ENCODE measurements around the gene DPYSL3.

DPYSL3 gene

DNA sequence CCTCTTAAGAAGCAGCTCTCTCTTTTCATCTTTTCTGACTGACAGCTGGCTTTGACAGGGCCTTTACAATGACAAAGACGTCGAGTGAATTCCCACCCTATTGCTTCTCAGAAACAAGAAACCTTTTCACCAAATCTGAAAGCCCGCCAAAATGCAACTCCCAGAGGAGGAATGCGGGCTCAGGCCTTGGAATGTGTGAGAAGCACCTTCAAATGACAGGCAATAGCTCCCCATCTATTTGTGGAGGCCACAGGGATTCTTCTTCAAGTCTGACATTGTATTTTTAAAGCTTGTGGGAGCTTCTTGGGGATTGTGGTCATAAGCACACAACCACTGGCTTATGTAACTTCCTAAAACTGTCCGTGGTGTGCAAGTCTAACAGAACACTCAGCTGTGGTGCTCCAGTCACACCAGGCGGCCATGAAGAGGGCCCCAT lies 72.7 kb downstream of the DPYSL3 start:
- DNase-seq (ENCODE audit: low read depth): no peak

DNA sequence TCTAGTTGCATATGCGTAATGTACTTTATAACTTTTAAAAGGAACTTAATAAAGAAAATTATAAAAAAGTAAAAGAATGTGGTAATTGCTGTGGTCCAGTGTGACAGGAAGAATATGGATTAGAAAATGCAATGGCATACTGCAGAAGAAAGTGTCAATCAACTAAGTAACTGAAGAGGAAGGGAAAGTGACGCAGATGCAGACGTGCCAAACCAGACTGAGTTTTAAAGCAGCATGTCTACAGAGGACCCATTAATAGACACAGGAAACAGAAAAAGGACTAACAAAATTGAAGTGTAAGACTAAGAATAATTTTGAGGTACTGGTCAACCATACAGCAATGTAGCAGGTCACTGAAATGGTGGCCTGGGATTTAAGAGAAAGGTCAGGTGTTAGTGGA lies 73.3 kb downstream of the DPYSL3 start:
- DNase-seq (ENCODE audit: low read depth): no peak

DNA sequence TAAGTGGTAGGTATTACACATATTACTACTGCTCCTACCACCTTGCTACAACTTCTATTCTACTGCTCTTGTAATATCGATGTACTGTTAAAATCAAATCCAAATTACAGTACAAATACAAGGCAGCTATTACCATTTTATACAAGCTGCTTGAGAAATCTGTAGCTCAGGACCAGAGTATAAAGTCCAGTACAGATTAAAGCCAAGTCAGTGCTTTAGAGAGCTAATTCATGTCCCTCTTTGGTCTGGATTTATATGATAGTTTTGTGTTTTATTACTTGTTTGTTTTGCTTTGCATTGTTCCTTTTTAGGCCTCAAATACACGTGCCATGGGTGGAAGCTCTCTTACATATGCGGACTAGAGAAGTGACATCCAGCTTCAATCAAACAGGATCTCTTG lies 75.8 kb downstream of the DPYSL3 start:
- DNase-seq (ENCODE audit: low read depth): no peak

DNA sequence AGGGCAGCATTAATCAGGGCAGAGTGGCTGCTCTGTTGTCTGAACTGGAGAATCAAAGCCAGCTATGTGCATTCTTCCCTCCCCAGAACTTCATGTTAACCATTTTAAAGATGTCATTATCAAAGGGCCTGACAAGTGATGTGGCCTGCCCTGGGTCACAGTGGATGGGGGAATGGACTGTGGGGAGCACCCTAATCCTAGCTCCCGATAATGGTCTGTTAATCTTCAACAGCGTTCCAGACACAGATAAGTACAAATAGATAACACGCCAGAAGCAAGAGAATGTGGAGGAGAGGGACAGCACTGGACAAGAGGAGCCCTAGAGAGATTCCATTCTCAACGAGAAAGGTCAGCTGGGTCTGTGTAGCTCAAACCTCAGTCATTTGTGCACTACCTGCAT lies 77.5 kb downstream of the DPYSL3 start:
- no peak for DNase-seq (ENCODE audit: low read depth)

DNA sequence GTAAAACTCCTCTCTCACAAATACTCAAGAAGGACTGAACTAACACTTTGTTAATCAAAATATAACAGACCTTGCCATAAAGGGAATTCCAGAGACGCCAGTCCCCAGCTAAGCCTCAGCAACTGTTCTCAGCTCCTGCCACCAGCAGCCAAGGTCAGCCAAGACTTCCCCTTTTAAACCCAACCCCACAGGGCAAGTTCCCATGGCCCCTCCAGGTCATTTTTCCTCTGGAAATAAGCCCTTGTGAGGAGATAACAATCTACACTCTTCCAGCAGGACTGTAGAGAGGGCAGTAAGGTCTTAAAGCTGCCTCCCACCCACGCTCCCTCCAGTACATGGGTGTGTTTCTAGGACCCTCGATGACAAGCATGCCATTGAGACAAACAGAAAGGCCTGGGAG lies 78.3 kb downstream of the DPYSL3 start:
- no peak for DNase-seq (ENCODE audit: low read depth)

DNA sequence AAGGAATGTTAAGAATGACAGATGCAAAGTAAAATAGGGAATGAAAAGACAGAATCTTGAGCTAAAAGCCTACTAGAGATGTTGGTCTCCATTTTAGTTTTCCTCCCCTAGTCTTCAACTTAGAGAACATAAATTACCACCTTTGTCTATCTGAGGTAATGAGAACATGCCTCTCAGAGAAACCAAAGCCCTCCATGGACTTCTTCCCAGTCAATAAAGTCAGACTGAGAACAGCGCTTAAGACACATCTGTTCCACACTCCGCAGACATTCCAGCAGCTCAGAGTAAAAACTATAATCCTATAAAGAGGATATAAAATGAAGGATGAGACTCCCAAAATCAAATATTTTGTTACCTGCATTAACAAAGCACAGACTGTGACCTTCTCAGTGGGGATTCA lies 79.2 kb downstream of the DPYSL3 start:
- no peak for DNase-seq (ENCODE audit: low read depth)

DNA sequence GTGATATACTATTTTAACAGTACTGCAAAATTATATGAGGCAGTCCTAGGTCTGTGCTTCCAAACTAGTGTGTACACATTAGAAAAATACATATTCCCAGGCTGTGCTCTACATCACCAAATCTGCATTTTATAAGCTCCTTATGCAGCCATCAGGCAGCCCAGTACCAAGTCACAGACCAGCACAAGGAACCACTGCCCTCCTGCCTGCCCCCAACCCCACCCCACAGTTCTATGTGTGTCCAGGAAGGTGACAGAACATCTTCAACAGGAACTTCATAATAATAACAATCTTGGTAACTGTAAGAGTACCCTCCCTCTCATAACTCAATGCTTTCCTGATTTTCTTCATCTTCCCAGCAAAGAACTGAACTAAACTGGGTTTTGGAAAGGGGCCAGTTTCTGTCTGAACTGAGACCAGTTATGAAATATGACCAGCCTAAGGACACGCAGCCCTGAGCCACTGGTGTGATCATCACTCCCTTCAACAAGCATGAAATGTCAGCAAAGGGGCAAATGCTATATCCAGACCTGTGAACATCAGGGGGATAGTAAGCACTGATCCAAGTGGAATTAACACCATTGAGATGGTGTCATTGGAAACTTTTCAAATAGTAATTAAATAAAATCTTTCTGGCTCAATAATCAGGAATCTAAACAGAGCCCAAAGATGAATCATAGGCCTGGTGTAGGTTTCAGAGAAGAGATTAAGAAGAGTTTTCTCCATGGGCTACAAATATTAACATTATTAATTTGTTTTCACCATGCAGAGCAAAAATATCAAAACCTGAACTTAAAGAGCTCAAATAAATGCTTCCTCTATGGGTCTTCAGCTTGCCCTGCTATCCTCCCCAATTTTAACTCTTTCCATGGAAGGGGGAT lies 82.1 kb downstream of the DPYSL3 start:
- no peak for DNase-seq (ENCODE audit: low read depth)

DNA sequence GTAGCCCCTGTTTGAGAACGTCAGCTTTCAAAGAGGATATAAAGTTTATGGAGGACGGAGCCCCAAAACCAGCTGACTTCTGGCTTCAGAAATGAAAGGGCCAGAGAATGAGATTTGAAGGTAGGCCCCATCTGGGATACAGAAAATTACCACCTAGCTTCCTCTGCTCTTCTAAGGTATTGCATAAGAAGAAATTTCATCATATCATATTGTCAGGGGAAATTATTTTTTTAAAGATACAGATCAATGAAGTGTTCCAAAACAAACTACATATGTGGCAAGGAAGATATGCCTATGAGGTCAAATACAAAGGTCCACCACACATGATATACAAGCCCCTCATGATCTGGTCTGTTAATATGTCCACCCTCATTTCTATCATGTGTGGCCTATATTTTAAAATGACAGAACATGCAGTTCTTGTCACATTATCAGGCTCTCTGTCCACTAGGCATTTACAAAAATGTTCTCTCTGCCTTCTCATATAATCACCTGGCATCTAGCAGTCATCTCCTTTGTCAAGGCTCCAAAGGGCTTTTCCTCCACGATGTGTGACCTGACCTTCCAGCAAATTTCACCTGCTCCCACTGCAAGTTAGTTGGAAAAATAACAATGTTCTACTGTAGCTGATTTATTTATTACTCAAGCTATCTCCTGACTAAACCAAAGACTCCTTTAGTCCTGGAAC lies 83.1 kb downstream of the DPYSL3 start:
- no peak for DNase-seq (ENCODE audit: low read depth)

DNA sequence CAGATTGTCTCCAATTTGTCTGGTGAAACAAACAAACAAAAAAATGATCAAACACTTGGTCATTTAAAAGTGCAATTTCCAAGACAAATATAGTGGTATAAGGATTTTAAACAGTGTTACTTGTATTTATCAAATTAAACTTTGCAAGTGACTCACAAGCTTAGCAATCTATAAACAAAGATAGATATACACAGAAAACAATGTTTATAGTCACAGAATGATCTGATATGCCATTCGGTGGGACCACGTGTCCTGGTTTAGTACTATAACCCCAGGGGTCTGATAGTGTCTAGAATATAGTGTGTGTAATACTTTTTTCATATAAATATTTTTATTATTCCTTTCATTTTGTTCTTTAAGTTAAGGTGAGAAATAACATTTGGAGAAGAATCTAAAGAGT lies 91.3 kb downstream of the DPYSL3 start:
- no peak for DNase-seq (ENCODE audit: low read depth)

DNA sequence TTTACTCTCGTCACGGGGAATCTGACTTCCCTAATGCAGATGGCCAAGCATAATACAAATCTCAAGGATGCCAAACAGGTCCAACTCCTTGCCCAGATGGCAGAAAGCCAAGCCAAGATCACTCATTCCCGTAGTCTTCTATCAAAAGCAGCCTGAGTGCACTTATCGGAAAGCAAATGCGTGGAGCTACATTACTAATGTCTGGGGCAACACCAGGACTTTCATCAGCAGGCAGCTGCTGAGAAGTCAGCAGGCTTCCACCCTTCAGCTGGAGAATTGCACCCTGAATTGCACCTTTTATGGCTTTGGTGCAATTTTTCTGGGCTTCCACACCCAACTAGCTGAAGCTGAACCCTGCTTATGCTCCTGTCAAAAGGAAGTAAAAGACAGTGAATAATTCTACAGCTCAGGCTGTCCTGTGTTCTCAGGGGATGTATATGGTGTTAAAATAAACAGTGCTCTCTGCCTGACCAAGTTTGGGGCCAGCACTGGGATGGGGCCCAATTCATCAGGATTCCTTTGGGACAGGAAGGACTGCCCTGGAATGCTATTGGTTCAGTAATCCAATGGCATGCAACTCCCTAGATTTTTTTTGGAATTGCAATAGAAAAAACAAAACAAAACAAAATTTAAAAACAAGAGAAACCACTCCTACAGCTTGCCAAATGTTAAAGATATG lies 92.6 kb downstream of the DPYSL3 start:
- DNase-seq (ENCODE audit: low read depth): no peak

DNA sequence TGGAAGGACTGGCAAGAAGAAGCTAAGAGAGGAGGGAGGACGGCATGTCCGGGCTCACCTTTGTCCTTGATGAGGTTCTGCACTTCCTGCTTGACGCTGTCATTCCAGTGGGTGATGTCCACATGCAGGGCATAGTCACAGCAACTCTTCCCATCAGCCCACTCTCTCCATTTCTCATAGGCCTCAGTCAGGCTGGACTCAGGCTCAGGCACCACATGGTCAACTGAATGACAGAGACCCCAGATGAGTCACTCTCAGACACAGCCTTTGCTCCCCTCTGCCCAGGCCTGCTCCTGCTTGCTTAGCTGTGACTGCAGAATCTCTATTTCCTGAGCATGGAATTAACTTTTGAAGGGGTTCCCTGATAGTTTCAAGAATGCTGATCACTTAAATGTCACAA lies 94.2 kb downstream of the DPYSL3 start:
- no peak for DNase-seq (ENCODE audit: low read depth)

DNA sequence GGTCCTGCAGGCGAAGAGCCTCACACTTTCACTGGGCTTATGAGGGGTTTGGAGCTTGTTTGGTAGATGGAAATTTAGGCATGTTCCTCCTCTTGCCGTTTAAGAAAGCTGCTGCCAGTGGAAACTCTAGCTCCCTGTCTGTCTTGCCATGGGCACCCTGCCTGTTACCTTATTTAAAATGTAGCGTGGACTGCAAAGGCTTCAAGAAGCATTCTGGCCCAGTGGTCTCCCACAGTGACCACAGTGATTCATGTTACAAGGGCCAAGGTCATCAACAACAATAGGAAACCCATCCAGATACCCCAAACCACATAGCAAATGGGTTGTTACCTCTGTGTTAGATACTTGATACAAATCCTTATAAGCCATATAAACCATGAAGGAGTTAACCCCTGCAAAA lies 96.6 kb downstream of the DPYSL3 start:
- DNase-seq (ENCODE audit: low read depth): no peak

DNA sequence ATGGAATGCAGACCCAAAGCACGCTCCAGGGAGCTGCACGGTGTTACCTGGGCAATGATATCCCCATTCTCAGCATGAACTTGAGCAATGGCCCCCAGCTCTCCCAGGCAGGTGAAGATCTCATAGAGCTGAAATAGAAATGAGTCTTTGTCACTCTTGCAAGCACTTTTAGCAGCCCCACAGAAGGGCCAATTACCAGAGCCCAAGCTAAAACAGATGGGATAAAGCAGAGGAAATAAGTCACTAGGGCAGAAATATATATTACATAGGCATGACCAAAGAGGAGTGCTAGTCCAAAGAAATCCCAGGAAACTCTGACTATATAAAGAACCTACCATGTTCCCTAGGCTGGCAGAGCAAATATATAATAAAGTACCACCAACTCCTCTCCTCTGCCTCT lies 97.3 kb downstream of the DPYSL3 start:
- no peak for DNase-seq (ENCODE audit: low read depth)

DNA sequence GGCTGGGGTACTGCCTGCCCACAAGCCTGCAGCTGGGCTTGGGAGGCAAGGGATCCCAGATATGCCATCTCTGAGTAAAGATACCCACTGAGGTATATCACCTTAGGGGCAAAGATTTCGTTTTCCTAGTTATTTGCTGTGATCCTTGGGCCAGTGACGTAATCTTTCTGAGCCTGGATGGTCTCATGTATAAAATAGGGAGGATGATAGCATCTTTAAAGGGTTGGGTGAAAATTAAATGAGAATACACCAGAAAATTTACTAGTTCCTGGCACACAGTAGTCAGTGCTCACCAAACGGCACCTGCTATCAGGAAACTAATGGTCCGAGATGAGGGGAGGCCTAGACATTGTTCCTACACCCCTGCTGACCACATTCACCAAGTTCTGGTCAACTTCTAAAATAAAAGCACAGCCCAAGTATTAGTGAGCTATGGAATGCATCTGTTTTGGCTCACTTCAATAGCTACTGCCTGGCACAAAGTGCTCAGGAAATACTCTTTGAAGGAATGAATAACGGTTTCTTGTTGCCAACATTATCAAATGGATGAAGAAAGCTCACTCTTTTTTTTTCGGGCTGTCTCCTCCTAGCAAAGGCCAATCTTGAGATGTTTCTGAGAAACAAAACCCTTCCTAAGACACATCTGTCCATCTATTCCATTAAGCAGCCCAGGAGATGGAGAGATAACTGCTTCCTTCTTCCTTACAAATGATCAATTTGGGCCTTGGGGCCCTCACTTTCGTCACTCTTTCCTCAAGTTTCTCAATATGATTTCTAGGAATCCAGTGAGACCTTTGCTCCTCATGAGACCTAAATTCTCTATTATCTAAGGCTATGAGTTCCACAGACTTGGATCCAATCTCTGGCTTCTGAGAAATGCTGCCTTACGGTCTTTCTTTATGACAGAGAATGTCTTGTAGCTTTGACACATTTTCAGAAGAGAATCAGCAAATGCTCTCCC lies 98.2 kb downstream of the DPYSL3 start:
- no peak for DNase-seq (ENCODE audit: low read depth)

DNA sequence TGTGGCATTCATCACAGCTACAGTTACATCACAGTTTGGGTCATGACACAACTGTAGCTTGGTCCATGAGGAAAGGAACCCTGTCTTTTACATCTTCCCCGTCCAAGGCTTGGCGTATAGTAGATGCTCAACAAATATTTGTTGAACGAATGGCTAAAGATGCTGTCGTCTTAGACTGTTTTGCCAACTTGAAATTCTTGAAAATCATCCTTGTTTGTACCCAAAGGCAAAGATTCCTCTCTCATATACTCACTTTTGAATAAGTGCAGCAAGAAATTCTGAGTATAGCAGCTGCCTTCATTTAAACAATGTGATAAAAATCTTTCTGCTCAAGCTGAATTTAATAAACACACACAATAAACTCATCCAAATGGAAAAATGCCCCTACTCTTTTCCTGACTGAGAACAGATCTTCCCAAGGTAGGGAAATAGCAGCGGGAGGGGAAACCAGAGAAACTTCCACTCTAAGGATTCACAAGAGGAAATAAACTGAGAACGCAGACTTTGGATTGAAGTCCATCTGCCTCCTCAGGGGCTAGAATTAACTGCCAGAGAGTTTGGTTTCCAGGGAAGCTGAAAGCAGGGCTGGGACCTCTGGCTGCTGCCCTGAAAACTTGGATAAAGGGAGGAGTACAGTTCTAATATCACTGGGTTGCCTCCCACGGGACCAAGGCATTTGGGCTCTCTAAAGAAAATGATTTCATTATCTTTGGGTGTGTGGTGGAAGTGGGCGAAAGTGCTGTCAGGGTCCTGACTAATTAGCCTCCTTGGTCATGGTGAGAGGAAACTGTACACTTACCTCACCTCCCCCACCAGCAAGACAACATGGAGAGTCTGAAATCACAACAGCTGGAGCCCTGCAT lies 99.1 kb downstream of the DPYSL3 start:
- DNase-seq (ENCODE audit: low read depth): no peak

DNA sequence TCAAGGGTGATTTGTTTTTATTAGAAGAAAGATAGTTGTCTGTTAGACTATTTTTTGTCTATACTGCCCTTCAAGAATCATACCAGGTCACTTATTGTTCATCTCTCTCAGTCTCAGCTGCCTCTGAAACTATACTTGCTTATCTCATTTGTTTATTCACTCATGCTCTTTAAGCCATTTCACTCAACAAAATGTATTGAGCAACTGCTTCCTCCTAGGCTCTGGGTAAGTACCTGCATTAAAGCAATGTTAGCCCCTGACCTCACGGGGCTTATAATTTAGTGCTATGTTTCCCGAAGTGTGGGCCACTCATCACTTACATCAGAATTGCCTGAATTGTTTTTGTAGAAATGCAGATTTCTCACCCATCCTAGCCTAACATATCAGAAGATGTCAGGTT lies 100.9 kb downstream of the DPYSL3 start:
- DNase-seq (ENCODE audit: low read depth): no peak

DNA sequence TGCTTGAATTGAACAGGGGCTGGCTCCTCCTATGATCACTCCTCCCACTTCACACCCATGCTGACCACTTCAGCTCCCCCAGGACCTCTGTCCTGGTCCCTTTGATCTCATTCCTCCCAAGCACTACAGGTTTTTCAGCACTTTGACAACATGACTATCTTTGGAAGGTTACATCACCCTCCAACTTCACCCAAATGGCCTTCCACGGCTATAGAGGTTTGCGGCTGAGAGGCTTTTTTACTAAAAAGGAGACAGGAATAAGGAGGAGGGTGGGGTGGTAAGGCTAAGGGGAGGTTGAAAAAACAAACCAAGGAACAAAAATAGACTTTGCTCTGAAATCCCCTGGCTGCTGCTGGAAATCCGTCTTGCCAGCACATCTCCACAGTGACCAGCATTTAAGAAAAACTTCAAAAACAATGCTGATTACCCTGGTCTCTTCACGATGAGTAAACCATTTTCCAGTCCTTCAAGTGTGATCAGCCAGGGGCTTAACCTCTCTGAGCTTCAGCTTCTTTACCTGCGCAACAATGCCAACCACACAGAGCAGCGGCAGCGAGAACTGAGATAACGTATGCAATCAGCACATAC lies 102.7 kb downstream of the DPYSL3 start:
- DNase-seq (ENCODE audit: low read depth): no peak

DNA sequence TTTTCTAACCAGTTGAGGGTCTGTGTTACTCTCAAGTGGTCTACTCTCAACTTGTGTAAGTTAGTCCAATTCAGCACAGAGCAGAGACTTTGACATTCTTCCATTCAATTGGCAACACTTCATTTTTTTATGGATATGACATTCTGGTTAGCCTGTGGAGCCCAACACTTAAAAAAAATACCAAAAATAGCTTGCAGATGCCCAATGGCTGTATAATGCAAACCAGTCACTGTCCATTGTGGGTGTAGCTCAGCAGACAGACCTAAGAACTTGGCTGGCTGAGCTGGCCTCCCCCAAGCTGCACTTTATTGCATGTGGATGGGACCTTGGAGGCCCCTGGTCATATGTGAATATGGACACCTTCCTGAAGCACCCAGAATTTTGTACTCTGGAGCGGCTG lies 103.2 kb downstream of the DPYSL3 start:
- no peak for DNase-seq (ENCODE audit: low read depth)

DNA sequence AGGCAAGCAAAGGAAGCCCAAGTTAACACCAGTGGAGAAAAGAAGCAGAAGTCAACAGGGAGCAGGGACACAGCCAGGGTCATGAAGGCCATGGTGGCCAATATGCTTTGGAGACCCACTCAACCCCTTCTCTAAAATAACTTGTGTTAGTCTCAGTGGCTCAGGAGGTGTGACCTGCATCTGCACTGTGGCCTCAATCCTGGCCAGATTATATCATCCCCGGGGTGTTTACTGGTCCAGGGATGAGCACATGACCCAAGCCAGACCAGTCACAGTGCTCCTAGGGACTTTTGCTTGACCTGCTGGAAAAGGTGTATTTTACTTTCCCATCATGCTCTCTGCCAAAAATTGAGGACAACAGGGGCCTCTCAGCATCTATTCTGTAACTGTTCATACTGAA lies 105.2 kb downstream of the DPYSL3 start:
- DNase-seq (ENCODE audit: low read depth): no peak
